Large intestine (tissue), 3 donors: Measurements from ENCODE around the gene VCAN. TPM values are rescaled to one million over a fixed set of nuclear protein-coding genes. Genes with fewer than 3 reads are reported as not detected.
A peak's percentile ranks its signal among the peaks of the same experiment; 100 is the strongest.

ENCODE experiments used
- DNase-seq, 2 donors: peaks; one replicate each; pipeline versions ENCODE4 v3.0.0 to v3.0.0-alpha.2; 2013
- H3K27ac ChIP-seq: one replicate; pipeline ENCODE4 v1.5.1; 2013; ENCODE audit warnings: low read length
- H3K27me3 ChIP-seq: 2 replicates; pipeline ENCODE4 v1.6.1; 2013; ENCODE audit warnings: low read length; ENCODE audit not compliant: control insufficient read depth, insufficient read depth
- H3K36me3 ChIP-seq: 2 replicates; pipeline ENCODE4 v1.6.1; 2013; ENCODE audit warnings: low read length; ENCODE audit not compliant: control insufficient read depth, insufficient read depth
- H3K4me1 ChIP-seq: one replicate; pipeline ENCODE4 v1.6.1; 2013; ENCODE audit warnings: low read length; ENCODE audit not compliant: control insufficient read depth, insufficient read depth
- H3K4me3 ChIP-seq: one replicate; pipeline ENCODE4 v1.5.1; 2013; ENCODE audit warnings: low read length
- H3K9me3 ChIP-seq: one replicate; pipeline ENCODE4 v1.6.1; 2013; ENCODE audit warnings: mild to moderate bottlenecking, low read depth, low read length, moderate library complexity; ENCODE audit not compliant: control insufficient read depth
- WGBS: methylation state at CpG from one replicate; pipeline ENCODE4 v1.1.5; 2013; ENCODE audit warnings: low lambda C conversion rate; ENCODE audit not compliant: insufficient coverage; 5-methylcytosine and 5-hydroxymethylcytosine counted together
- polyA plus RNA-seq: library from polyadenylated mRNA; unstranded; fragments of 120-200 nt; gene quantifications from one replicate; pipeline ENCODE4 v1.2.1, GENCODE V29; 2013

Gene VCAN
- polyA plus RNA-seq, 1 donor: 82.7 TPM

GRCh38 chr5:83559118-83559785 lies 87.7 kb downstream of the VCAN start:
- Histone ChIP-seq H3K9me3 (no peaks in the 10 kb centered on the region), H3K27me3 (no peaks in the 10 kb centered on the region), H3K4me1 (no peaks in the 10 kb centered on the region), H3K27ac (no peak overlapping the region), H3K36me3 (peaks cover under 1% of the 10 kb centered on the region), H3K4me3 (no peak overlapping the region)
- 100% methylated on average over 1 of the region's 5 CpGs for WGBS
- DNase-seq: peak in 1 of 2 donors; percentile 25

GRCh38 chr5:83562071-83562606 lies 90.6 kb downstream of the VCAN start:
- WGBS: 71% methylated on average over 1 of the region's 1 CpG
- Histone ChIP-seq H3K27me3 (no peaks in the 10 kb centered on the region), H3K4me1 (no peaks in the 10 kb centered on the region), H3K27ac (no peak overlapping the region), H3K4me3 (no peak overlapping the region), H3K9me3 (no peaks in the 10 kb centered on the region), H3K36me3 (no peaks in the 10 kb centered on the region)
- no peak for DNase-seq

GRCh38 chr5:83562791-83563557 lies 91.4 kb downstream of the VCAN start:
- Histone ChIP-seq H3K4me3 (no peak overlapping the region), H3K27ac (no peak overlapping the region), H3K27me3 (no peaks in the 10 kb centered on the region), H3K36me3 (no peaks in the 10 kb centered on the region), H3K4me1 (no peaks in the 10 kb centered on the region), H3K9me3 (no peaks in the 10 kb centered on the region)
- WGBS: 54% methylated on average over 3 of the region's 5 CpGs
- DNase-seq: no peak

- 21% methylated on average over 2 of the region's 7 CpGs for WGBS
- no peaks in the 10 kb centered on the region for H3K9me3 ChIP-seq
- no peak overlapping the region for H3K4me3 ChIP-seq
- no peak overlapping the region for H3K27ac ChIP-seq
- no peaks in the 10 kb centered on the region for H3K36me3 ChIP-seq
- peak in 1 of 2 donors; percentile 30 for DNase-seq
- no peaks in the 10 kb centered on the region for H3K27me3 ChIP-seq
- no peaks in the 10 kb centered on the region for H3K4me1 ChIP-seq
These were observed 92.1 kb downstream of the VCAN start for GRCh38 chr5:83563631-83564030.

GRCh38 chr5:83564069-83564749 lies 92.7 kb downstream of the VCAN start:
- WGBS: 43% methylated on average over 3 of the region's 5 CpGs
- no peaks in the 10 kb centered on the region for H3K36me3 ChIP-seq
- no peak overlapping the region for H3K4me3 ChIP-seq
- H3K27ac ChIP-seq: no peak overlapping the region
- H3K4me1 ChIP-seq: no peaks in the 10 kb centered on the region
- no peaks in the 10 kb centered on the region for H3K9me3 ChIP-seq
- peak in 1 of 2 donors; percentile 41 for DNase-seq
- H3K27me3 ChIP-seq: no peaks in the 10 kb centered on the region

GRCh38 chr5:83567741-83568140 lies 96.2 kb downstream of the VCAN start:
- no peaks in the 10 kb centered on the region for H3K4me1 ChIP-seq
- no peaks in the 10 kb centered on the region for H3K9me3 ChIP-seq
- H3K27me3 ChIP-seq: no peaks in the 10 kb centered on the region
- no peak for DNase-seq
- no peak overlapping the region for H3K4me3 ChIP-seq
- 86% methylated on average over 1 of the region's 2 CpGs for WGBS
- no peaks in the 10 kb centered on the region for H3K36me3 ChIP-seq
- H3K27ac ChIP-seq: no peak overlapping the region

- 86% methylated on average over 2 of the region's 2 CpGs for WGBS
- no peaks in the 10 kb centered on the region for H3K4me1 ChIP-seq
- H3K36me3 ChIP-seq: no peaks in the 10 kb centered on the region
- H3K9me3 ChIP-seq: no peaks in the 10 kb centered on the region
- no peak overlapping the region for H3K27ac ChIP-seq
- no peak overlapping the region for H3K4me3 ChIP-seq
- no peak for DNase-seq
- H3K27me3 ChIP-seq: no peaks in the 10 kb centered on the region
These were observed 96.6 kb downstream of the VCAN start for GRCh38 chr5:83568186-83568585.

GRCh38 chr5:83570916-83571315 lies 99.4 kb downstream of the VCAN start:
- no peaks in the 10 kb centered on the region for H3K9me3 ChIP-seq
- no peak overlapping the region for H3K4me3 ChIP-seq
- 100% methylated on average over 1 of the region's 2 CpGs for WGBS
- H3K27ac ChIP-seq: no peak overlapping the region
- no peaks in the 10 kb centered on the region for H3K4me1 ChIP-seq
- H3K27me3 ChIP-seq: no peaks in the 10 kb centered on the region
- no peak for DNase-seq
- no peaks in the 10 kb centered on the region for H3K36me3 ChIP-seq

- no peak for DNase-seq
- H3K9me3 ChIP-seq: no peaks in the 10 kb centered on the region
- H3K4me3 ChIP-seq: no peak overlapping the region
- H3K4me1 ChIP-seq: no peaks in the 10 kb centered on the region
- no peak overlapping the region for H3K27ac ChIP-seq
- 80% methylated on average over 4 of the region's 5 CpGs for WGBS
- H3K27me3 ChIP-seq: no peaks in the 10 kb centered on the region
- H3K36me3 ChIP-seq: no peaks in the 10 kb centered on the region
These were observed 100.7 kb downstream of the VCAN start for GRCh38 chr5:83572271-83572670.

- no peak overlapping the region for H3K27ac ChIP-seq
These were observed 104.8 kb downstream of the VCAN start for GRCh38 chr5:83576341-83576740.

More at GRCh38 chr5:83576341-83576740, 104.8 kb downstream of the VCAN start:
- Histone ChIP-seq H3K9me3 (no peaks in the 10 kb centered on the region), H3K36me3 (no peaks in the 10 kb centered on the region), H3K4me3 (no peak overlapping the region), H3K4me1 (no peaks in the 10 kb centered on the region), H3K27me3 (no peaks in the 10 kb centered on the region)
- no peak for DNase-seq
- 100% methylated on average over 2 of the region's 2 CpGs for WGBS
